Hepatocyte (in vitro differentiated cells): ENCODE measurements around the gene CCDC158.

Experiments used
- EZH2 ChIP-seq: fragments of 200-600 bp; sonication (generic); IDR thresholded peaks from 2 replicates; pipeline ENCODE4 v1.6.1; 2016; ENCODE audit warnings: antibody characterized with exemption, mild to moderate bottlenecking, borderline replicate concordance
- EZH2phosphoT487 ChIP-seq: fragments of 200-600 bp; sonication (generic); IDR thresholded peaks from one replicate; pipeline ENCODE4 v1.6.1; 2018; ENCODE audit warnings: antibody characterized with exemption, mild to moderate bottlenecking, low read depth, moderate library complexity; ENCODE audit not compliant: unreplicated experiment, severe bottlenecking

DNA sequence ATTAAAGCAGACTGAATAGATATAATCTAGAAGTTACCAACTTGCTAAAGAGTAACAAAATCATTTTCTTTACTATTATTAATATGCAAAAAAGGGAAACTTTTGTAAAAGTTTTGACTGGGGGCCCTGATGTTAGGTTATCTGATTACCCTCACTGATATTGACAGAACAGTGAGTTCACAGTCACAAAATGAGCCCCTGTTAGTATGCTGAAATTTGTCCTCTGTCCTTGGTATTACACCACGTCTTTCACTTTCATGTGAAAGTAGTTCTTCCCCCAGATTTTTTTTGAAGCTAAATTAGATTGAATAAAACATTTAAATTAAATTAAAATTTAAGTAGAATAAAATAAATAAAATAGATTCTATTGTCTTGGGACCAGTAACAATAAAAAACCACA, 108.5 kb downstream of the CCDC158 start:
- TF ChIP-seq EZH2 (no peak), EZH2phosphoT487 (no peak)
